Pancreas (tissue), 10 donors: ENCODE measurements around the gene DGCR2. TPM values are rescaled to one million over a fixed set of nuclear protein-coding genes. Genes with fewer than 3 reads are reported as not detected.
"Not testable (repeated sequence)": the region's sequence is repeated elsewhere in the genome, so short reads cannot be mapped to it uniquely, and the experiment has no call there.

Experiments used
- ATAC-seq, 4 donors: fragments of 200-7000 bp; cut with Tn5 transposase; one replicate each; pipeline versions ENCODE4 v1.8.0 to v1.9.1; 2020; ENCODE audit warnings: mild to moderate bottlenecking in 4 of 4, moderate library complexity in 4 of 4
- DNase-seq, 6 donors: peaks; one replicate each; pipeline ENCODE4 v3.0.0-alpha.2; 2020
- FAIRE-seq: peaks from 2 replicates; lab custom pipeline; 2012; peaks lifted over from hg19 to GRCh38; lab: Jason Lieb, UNC
- H3K27ac ChIP-seq, 4 donors: fragments of 200-600 bp; sonication (generic); 1 replicate in 3 of 4; 2 replicates in 1 of 4; pipeline versions ENCODE4 v1.5.0 to v1.8.0; 2020
- H3K27me3 ChIP-seq, 4 donors: fragments of 200-600 bp; one replicate each; pipeline ENCODE4 v1.8.0; 2021
- H3K36me3 ChIP-seq, 3 donors: fragments of 200-600 bp; sonication (generic) in 1 of 3; one replicate each; pipeline versions ENCODE4 v1.5.0 to v1.8.0; 2020 to 2021
- H3K4me1 ChIP-seq, 3 donors: fragments of 200-600 bp; one replicate each; pipeline ENCODE4 v1.8.0; 2021
- H3K4me3 ChIP-seq, 4 donors: fragments of 200-600 bp; sonication (generic) in 2 of 4; one replicate each; pipeline versions ENCODE4 v1.5.0 to v1.8.0; 2020 to 2021
- H3K9me3 ChIP-seq, 4 donors: fragments of 200-600 bp; one replicate each; pipeline ENCODE4 v1.8.0; 2021
- WGBS, 2 donors: extraction: QIAGEN DNeasy Blood & Tissue Kit; methylation state at CpG; one replicate each; pipeline ENCODE4 v1.1.7; 2013; 5-methylcytosine and 5-hydroxymethylcytosine counted together
- intact Hi-C, 3 donors: fragments of 100-400 bp; cut with DNase I; formaldehyde crosslinking; loops; one replicate each; pipeline versions ENCODE4 v1.11.1 to v1.14.2; 2022
- polyA plus RNA-seq, 2 donors: library from polyadenylated mRNA; stranded (reverse); fragments of 200-250 nt; gene quantifications; one replicate each; pipeline ENCODE4 v1.2.3, GENCODE V29; 2013
- total RNA-seq, 6 donors: library from RNA; stranded (reverse); fragmentation: NEBNext Ultra II Directional in 4 of 6; extraction: Animal tissue kit (Norgen Biotek cat#: 25700) in 4 of 6; gene quantifications; one replicate each; pipeline versions ENCODE4 v1.2.1 to v1.2.4, GENCODE V29; 2021 to 2023
- donor health status: healthy with polysubstance abuse.
- donor health status: DM: no; HTN: no; CAD: no; lungs with moderate emphysema.
- donor health status: DM: no; HTN: no; CAD: no.
- donor health status: control.
- donor health status: control.
- donor health status: Bipolar disorder and iron deficiency.
- donor health status: DM: yes; HTN: yes; CAD: no.
- donor health status: DM: no; HTN: no; CAD: no.
- donor health status: DM: no; HTN: no; CAD: no.
- donor health status: DM: yes; HTN: yes; CAD: no.

Gene DGCR2
- total and polyA plus RNA-seq, 8 donors: 24.3 to 41.5 (median 30.1) TPM

- peak in 1 of 4 donors; percentile 2 for ATAC-seq
- H3K9me3 ChIP-seq, H3K27ac ChIP-seq, H3K4me3 ChIP-seq, intact Hi-C loops, H3K4me1 ChIP-seq, FAIRE-seq, H3K27me3 ChIP-seq: not testable (repeated sequence)
- peaks cover 0 to 12% (median 8%) of the 10 kb centered on the region in 3 donors for H3K36me3 ChIP-seq
- DNase-seq: peak in 1 of 6 donors; percentile 10
- 42 to 65% methylated on average over 5 of the region's 5 CpGs for WGBS, 2 donors
These were observed 88.7 kb downstream of the DGCR2 start for GRCh38 chr22:19033568-19033905.

GRCh38 chr22:19032898-19033567 lies 89.2 kb downstream of the DGCR2 start:
- H3K4me3 ChIP-seq, H3K9me3 ChIP-seq, H3K36me3 ChIP-seq, H3K27me3 ChIP-seq, FAIRE-seq, H3K27ac ChIP-seq, H3K4me1 ChIP-seq, intact Hi-C loops: not testable (repeated sequence)
- ATAC-seq (peak in 1 of 4 donors; percentile 2), DNase-seq (peak in 1 of 6 donors; percentile 73)
- WGBS, 2 donors: 53 to 64% methylated on average over 13 to 14 of the region's 14 CpGs

- H3K9me3 ChIP-seq, H3K4me3 ChIP-seq, FAIRE-seq, H3K27me3 ChIP-seq, H3K4me1 ChIP-seq, intact Hi-C loops, H3K27ac ChIP-seq, ATAC-seq, H3K36me3 ChIP-seq: not testable (repeated sequence)
- peak in 1 of 6 donors; percentile 30 for DNase-seq
- WGBS, 2 donors: 65 to 70% methylated on average over 10 to 20 of the region's 31 CpGs
These were observed 89.9 kb downstream of the DGCR2 start for GRCh38 chr22:19032156-19032785.

GRCh38 chr22:19030889-19031252 lies 91.3 kb downstream of the DGCR2 start:
- H3K4me1 ChIP-seq, H3K27ac ChIP-seq, H3K4me3 ChIP-seq, ATAC-seq, H3K36me3 ChIP-seq, FAIRE-seq, H3K9me3 ChIP-seq, DNase-seq, H3K27me3 ChIP-seq, intact Hi-C loops: not testable (repeated sequence)
- WGBS, 2 donors: 72 to 84% methylated on average over 6 to 7 of the region's 7 CpGs

DNA sequence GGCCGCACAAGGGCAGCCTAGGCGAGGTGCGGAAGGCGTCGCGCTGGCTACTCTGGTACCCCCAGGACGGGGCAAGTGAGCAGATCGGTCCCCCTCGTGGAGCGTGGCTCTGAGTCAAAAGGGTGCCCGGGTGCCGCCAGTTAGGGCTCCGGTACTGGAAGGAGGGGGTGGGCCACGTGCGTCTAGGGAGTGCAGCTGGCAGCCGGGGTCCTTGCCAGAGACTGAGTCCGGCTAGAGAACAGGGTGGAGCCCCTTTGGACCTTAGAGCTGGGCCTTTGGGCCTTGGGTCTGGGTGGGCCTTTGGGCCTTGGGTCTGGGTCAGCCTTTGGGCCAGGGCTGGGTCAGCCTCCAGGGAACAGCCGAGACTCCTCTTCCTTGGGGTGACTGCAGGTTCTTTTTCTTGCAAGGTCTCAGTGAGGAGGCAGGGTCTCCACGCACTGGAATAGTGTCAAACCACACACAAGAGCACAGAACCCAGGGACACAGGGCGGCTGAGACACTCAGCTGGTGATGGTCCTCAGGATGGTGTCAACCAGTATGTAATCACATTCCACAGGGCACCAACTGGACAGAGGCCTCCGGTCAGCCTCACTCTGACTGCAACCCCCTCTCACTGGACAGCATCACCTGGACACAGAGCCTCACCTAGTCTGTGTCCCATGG lies 91.9 kb downstream of the DGCR2 start:
- H3K27me3 ChIP-seq, intact Hi-C loops, H3K4me1 ChIP-seq, H3K27ac ChIP-seq, H3K36me3 ChIP-seq, ATAC-seq, FAIRE-seq, H3K4me3 ChIP-seq, H3K9me3 ChIP-seq: not testable (repeated sequence)
- peak in 1 of 6 donors; percentile 76 for DNase-seq
- WGBS, 2 donors: 26 to 36% methylated on average over 14 to 20 of the region's 21 CpGs

- ATAC-seq, H3K4me3 ChIP-seq, DNase-seq, FAIRE-seq, H3K36me3 ChIP-seq, intact Hi-C loops, H3K9me3 ChIP-seq, H3K27me3 ChIP-seq, H3K27ac ChIP-seq, H3K4me1 ChIP-seq: not testable (repeated sequence)
- WGBS, 2 donors: 4 to 6% methylated on average over 38 to 110 of the region's 125 CpGs
These were observed 92.8 kb downstream of the DGCR2 start for GRCh38 chr22:19029113-19030103.

GRCh38 chr22:19028060-19028455 lies 94.2 kb downstream of the DGCR2 start:
- ATAC-seq, H3K27me3 ChIP-seq, DNase-seq, FAIRE-seq, intact Hi-C loops, H3K36me3 ChIP-seq, H3K4me3 ChIP-seq, H3K27ac ChIP-seq, H3K9me3 ChIP-seq, H3K4me1 ChIP-seq: not testable (repeated sequence)
- WGBS, 2 donors: 39 to 50% methylated on average over 4 of the region's 5 CpGs

DNA sequence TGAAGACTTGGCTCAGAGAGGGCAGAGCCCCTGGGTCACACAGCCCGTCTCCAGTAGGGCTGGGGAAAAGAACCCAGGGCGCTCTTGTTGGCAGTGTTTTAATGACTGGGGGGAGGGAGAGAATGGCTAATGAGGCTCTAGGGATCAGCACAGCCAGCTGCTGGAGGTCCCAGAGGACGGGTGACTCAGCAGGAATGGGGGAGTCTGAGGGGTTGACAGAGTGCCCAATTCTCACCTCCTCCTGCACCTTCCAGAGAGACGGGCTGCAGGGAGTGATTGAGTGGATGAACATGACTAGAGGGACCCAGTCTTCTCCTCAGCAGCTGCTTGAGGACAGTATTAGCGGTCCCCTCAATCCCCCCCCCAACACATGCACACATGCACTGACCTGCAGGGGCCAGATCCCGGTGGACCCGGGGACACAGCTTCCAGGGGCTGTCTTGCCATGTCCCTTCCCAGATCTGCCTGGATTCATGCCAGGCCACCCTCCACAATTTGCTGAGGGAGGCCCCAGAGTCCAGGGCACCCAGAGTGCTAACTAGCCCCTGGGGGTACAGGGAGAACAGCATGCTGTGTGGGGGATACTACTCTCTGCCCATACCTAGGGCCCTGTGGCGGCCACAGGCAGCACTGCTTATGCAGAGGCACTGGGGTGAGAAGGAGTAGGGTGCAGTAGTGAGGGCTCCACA lies 94.7 kb downstream of the DGCR2 start:
- ATAC-seq (peak in 2 of 4 donors; percentile 11 to 16), DNase-seq (peak in 1 of 6 donors; percentile 70)
- H3K27ac ChIP-seq, FAIRE-seq, H3K27me3 ChIP-seq, H3K4me3 ChIP-seq, H3K9me3 ChIP-seq, intact Hi-C loops, H3K4me1 ChIP-seq, H3K36me3 ChIP-seq: not testable (repeated sequence)
- 45 to 48% methylated on average over 7 to 8 of the region's 8 CpGs for WGBS, 2 donors

DNA sequence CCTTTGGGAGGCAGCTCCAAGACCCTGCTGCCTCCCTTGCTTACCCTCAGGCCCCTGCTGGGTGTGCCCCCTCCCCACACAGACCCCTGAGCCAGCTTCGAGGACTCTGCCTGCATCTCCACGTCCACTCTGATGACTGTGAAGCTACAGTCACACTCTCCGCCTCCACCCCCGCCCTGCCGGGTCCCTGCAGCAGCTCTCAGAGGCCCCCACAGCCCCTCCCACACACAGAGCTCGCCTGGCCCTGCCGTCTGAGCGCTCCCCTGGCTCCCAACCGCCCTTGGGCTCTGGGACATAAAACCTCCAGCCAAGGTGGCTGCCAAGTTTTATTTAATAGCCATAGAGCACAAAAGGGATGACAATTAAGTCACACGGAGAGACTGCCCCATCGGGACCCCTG lies 96.1 kb downstream of the DGCR2 start:
- H3K9me3 ChIP-seq, H3K4me3 ChIP-seq, H3K27ac ChIP-seq, H3K27me3 ChIP-seq, H3K36me3 ChIP-seq, intact Hi-C loops, ATAC-seq, FAIRE-seq, H3K4me1 ChIP-seq, DNase-seq: not testable (repeated sequence)
- 43 to 85% methylated on average over 4 of the region's 11 CpGs for WGBS, 2 donors

- intact Hi-C loops, FAIRE-seq, H3K4me3 ChIP-seq, H3K36me3 ChIP-seq, H3K27ac ChIP-seq, H3K9me3 ChIP-seq, DNase-seq, H3K4me1 ChIP-seq, H3K27me3 ChIP-seq: not testable (repeated sequence)
- 61 to 73% methylated on average over 4 of the region's 4 CpGs for WGBS, 2 donors
- ATAC-seq: peak; percentile 41 to 71 (median 60)
These were observed 97.2 kb downstream of the DGCR2 start for GRCh38 chr22:19024956-19025489.

DNA sequence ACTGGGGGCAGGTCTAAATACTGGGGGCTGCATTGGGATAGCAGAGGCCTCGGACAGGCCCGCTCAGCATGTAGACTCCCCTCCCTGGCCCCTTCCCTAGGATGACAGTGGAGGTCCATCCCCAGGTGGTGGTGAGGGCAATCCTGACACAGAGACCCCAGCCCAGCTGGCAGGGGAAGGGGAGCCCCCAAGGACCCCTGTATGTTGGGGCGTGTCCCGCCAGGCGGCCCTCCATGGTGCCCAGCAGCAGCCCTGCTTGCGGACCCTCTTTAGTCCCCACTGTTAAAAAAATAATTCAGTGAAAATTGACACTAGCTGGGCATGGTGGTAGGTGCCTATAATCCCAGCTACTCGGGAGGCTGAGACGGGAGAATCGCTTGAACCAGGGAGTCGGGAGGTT lies 98.3 kb downstream of the DGCR2 start:
- FAIRE-seq, H3K4me3 ChIP-seq, H3K9me3 ChIP-seq, H3K27ac ChIP-seq, DNase-seq, intact Hi-C loops, H3K27me3 ChIP-seq, H3K4me1 ChIP-seq, H3K36me3 ChIP-seq, ATAC-seq: not testable (repeated sequence)
- 87 to 93% methylated on average over 8 of the region's 10 CpGs for WGBS, 2 donors
